CD4-positive, alpha-beta T cell treated with Interferon gamma for 1 hour (primary cell): ENCODE data around the gene BCL7C.
"Not testable (repeated sequence)": the region's sequence is repeated elsewhere in the genome, so short reads cannot be mapped to it uniquely, and the experiment has no call there.

Experiments
- DNase-seq: peaks from one replicate; pipeline ENCODE4 v3.0.0-alpha.2; 2020

BCL7C gene

DNA sequence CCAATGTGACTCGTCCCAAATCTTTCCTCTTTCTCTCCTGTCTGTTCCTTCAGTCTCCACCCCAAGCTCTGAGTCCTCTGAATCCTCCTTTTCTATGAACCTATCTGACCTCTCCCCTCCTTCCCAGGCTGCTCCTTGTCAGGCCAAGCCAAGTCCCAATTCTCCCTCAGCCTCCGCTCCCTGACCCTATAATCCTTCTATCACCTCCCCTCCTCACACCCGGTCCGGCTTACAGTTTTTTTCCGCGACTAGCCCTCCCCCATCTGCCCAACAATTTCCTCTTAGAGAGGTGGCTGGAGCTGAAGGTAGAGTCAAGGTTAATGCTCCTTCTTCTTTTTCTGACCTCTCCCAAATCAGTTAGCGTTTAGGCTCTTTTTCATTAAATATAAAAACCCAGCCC is 33.1 kb downstream of the BCL7C start:
- DNase-seq: not testable (repeated sequence)

DNA sequence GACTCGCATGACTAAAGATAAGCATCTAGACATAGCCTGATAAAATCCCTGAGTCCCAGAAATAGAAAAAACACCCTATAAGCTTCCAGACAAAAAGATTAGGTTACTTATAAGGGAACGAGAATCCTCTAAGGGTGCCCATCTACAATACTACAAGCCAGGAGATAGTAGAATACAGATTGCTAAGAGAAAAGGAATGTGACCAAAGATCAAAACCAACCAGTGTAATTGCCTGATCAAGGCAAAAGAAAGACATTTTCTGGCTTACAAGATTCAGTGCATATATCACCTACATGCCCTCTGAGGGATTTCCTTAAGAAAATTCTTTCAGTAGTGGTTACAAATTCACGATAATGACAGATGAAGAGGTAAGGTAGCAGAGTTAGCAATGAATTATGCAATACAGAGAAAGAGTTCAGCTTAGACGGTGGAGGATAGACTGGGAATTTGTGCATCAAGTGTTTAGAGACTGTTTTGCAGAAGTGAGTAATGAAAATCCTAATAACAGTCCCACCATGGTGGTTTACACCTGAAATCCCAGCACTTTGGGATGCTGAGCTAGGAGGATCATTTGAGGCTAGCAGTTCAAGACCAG is 35.0 kb downstream of the BCL7C start:
- DNase-seq: no peak

DNA sequence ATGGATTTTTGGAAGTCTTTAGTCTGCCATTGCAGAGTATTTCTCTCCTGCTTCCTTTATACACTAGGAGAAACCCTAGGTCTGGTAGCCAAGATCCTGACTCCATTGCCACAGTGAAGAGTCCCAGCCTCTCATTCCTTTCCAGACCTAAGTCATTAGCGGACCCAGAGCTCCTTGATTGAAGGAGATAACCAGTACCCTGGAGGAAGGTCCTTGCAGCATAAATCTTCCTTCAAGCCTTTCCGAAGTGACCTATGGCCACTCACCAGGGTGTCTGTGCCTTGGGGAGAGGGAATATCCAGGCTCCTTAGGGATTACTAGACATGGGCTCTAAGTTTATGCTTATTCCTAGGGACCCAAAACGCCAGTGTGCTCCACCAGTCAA is 35.8 kb downstream of the BCL7C start:
- DNase-seq: no peak

DNA sequence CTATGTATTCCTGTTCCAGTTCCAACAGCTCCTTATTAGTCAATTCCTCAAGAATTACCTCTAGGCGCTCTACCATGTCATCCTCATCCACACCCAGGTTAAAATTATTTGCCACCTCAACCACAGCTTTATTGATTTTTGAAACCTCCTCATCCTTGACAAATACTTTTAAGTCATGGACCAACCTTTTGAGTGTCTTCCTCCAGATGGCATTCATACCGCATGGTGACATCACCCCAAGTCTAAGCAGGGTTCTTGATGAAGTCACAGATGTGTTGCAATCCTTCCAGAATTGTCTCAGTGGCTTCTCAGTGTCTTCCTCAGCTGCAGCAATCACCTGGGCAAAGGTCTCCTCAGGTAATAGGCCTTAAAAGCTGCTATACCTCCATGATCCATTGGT is 40.1 kb downstream of the BCL7C start:
- no peak for DNase-seq

DNA sequence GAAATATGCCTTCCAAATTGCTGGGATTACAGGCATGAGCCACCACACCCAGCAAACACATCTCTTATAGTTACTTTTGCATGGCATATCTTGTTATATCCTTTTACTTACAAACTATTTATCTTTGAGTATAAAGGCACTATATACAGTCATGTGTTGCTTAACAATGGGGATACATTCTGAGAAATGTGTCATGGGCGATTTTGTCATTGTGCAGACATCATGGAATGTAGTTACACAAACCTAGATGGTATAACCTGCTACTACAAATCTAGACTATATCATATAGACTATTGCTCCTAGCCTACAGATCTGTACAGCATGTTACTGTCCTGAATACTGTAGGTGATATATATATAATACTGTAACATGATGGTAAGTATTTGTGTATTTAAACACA is 43.6 kb downstream of the BCL7C start:
- DNase-seq: no peak

DNA sequence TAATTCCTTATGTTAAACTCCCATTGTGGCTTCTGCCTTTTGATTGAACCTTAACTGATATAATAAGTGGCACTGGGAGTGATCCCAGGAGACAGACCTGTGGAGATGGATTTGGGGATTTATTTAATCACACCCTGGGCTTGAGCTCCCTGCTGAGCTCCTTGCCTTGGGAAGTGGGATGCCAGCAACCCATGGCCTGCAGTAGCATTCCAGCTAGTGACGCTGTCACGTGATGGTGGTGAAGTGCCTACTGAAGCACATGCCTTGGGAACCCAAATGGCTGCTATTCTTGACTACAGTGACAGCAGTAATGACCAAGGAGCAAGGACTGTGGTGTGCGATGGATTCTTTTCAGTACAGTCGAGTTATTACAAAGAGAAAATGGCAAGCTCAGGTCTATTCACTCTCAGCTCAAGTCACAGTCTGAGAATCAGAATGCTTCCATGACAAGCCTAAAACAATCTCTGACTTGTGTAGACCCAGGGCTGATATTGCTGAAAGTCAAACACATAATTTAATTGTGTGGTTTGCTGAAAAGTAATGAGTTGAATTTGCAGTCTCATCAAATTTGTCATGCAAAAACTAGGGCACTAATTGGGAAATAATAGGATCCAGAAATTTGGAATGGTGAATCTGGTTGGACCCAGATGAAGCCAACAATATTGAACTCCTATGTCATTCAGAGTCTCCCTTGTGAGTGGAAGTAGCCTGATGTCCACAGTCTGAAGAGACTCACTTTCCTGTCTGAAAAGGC is 47.1 kb downstream of the BCL7C start:
- DNase-seq: no peak

DNA sequence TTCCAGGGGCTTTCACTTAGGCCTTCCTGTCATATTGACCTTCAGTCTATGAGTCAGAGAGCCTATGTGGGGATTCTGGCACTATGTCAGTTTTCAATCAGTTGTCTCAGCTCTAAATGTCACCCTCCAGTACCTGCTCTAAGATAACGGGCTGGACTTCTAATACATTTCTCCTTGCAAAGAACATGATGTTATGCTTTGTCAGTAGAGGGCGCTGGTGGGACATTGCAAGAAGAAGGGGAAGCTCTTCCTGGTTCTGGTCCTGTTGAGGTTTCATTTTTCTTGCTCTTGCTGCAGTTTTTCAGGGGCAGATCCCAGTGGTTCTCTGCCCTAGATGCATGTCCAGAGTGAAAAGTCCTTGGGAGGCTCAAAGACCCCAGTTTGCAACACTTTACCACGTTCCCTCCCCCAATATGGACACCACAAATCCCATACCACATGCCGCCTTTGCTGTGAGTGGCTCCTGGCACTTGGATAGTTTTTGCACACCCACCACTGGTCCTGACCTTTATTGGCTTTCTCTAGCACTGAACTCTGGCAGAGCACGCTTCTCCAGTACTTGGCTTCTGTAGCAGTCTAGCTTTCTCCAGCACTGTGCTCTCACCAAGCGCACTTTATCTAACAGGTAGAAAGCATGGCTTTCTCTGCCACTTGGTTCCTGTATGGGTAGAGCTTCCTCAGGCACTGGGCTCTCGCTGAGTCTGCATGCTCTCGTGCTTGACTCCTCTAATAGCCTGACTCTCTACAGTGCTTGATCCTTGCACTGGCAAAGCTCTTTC is 49.0 kb downstream of the BCL7C start:
- DNase-seq: peak; percentile 75

DNA sequence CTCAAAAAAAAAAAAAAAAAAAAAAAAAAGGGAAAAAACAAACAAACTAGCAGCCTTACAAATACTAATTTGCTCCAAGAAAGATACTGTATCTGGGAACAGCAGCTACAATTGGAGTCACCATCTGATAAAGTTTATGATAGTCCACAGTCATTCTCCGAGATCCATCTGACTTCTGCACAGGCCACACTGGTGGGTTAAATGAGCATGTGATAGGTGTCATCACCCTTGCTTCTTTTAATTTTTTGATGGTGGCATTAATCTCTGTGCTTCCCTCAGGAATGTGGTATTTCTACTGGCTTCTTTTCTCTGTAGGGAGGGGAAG is 49.6 kb downstream of the BCL7C start:
- no peak for DNase-seq

DNA sequence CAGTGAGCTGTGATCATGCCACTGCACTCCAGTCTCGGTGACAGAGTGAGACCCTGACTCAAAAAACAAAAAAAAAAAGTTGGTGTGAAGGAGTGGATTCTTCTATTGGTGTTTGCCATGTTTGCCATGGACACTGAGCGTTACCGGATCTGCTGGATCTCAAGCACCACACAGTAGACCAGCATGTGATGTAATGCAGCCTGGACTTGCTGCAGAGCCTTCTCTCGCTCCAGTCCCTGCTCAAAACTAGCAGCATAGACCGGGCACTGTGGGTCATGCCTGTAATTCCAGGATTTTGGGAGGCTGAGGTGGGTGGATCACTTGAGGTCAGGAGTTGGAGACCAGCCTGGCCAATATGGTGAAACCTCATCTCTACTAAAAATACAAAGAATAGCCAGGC is 50.4 kb downstream of the BCL7C start:
- DNase-seq: no peak

- no peak for DNase-seq
Observed at GRCh38 chr16:30842971-30843370, 50.9 kb downstream of the BCL7C start.

GRCh38 chr16:30841332-30841731 is 52.5 kb downstream of the BCL7C start:
- DNase-seq: no peak

GRCh38 chr16:30840611-30841010 is 53.3 kb downstream of the BCL7C start:
- DNase-seq: no peak

- DNase-seq: no peak
Observed at GRCh38 chr16:30839523-30840227, 54.2 kb downstream of the BCL7C start.

GRCh38 chr16:30838876-30839471 is 54.9 kb downstream of the BCL7C start:
- DNase-seq: no peak

- DNase-seq: no peak
Observed at GRCh38 chr16:30837904-30838303, 56.0 kb downstream of the BCL7C start.
